NCI-H2196 (cell line): ENCODE results near the gene SRRT.
"Not testable (repeated sequence)": the region's sequence is repeated elsewhere in the genome, so short reads cannot be mapped to it uniquely, and the experiment has no call there.

Experiments
- DNase-seq: peaks from one replicate; lab custom pipeline; 2025; ENCODE audit not compliant: unreplicated experiment; lab: John Stamatoyannopoulos, UW

The SRRT gene

GRCh38 chr7:100854899-100855298 lies 20.0 kb upstream of the SRRT start:
- DNase-seq, result not testable (repeated sequence)

DNA sequence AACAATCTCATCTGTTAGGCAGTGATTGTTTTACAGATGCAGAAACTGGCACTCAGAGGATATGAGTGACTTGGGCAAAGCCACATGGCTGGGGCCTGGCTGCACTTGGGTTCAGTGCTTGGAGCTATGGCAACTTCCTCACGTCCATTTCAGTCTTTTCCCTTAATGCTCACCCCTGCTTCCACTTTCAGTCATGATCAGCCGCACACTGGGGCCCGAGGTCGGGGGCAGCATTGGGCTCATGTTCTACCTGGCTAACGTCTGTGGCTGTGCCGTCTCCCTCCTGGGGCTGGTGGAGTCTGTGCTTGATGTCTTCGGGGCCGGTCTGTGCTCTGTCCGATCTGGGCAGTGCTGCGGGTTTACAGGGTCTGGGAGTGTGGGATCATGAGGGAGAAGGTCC lies 19.4 kb upstream of the SRRT start:
- DNase-seq, result no peak

GRCh38 chr7:100856871-100857282 lies 18.0 kb upstream of the SRRT start:
- no peak for DNase-seq

- no peak for DNase-seq
These were observed 15.0 kb upstream of the SRRT start for GRCh38 chr7:100859856-100860255.

- no peak for DNase-seq
These were observed 13.9 kb upstream of the SRRT start for GRCh38 chr7:100860702-100861615.

DNA sequence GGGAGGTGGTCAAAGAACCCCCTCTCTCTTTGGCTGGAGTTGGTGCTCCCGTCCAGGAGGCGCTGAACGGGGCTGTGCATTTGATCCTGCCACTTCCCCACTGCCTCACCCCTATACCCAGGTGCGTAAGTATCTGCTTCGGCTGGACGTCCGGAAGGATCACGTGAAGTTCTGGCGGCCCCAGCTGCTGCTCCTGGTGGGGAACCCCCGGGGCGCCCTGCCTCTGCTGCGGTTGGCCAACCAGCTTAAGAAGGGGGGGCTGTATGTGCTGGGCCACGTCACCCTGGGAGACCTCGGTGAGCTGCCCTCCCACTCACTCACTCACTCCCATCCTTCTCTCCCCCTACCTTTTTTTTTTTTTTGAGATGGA lies 13.3 kb upstream of the SRRT start:
- no peak for DNase-seq

DNA sequence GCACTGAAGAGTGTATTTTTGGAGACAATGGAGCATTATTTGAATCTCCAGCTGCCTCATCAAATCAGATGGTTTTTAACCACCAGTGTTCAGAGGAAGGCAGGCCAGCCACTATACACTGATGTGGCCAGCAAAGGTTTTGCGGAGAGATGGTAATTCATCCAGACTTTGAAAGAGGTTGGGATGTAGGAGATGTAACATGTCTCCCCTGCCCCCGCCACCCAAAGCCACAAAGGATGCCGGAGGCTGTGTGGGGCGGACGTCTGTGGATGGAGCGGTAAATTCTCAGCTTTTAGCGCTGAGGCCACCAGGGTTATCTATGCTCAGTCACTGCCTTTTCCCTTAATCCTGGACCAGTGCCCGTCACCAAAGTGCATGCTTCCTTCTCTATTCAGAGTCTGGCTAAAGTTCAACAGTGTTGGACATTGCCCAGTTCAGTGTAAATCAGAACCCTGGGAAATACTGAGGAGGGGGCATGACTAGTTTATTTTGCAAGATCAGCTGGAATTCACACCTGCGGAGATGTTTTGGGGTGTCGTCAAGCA lies 11.4 kb upstream of the SRRT start:
- peak; percentile 44 for DNase-seq

DNA sequence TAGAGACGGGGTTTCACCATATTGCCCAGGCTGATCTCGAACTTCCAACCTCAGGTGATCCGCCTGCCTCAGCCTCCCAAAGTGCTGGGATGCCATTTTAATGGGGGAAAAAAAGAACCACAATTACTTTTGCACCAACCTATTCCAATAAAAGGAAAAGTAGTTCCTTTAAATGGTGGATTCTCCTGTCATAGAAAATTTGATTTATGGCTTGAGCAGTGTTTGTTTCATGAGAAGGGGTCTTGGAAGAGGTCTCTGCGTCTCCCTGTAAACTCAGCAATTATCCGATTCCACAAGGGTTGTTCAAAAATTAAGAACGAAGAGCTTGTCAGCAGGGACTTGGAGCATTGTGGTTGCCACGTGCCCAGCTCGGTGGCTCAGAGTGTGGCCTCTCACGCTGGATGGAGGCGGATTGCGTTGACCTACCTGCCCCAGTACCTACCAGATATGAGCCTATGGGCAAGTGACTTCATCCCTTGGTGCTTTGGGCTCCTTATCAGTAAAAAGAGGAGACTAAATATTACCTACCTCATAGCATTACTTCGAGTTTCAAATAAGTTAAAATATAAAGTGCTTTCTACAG lies 10.5 kb upstream of the SRRT start:
- DNase-seq, result no peak

DNA sequence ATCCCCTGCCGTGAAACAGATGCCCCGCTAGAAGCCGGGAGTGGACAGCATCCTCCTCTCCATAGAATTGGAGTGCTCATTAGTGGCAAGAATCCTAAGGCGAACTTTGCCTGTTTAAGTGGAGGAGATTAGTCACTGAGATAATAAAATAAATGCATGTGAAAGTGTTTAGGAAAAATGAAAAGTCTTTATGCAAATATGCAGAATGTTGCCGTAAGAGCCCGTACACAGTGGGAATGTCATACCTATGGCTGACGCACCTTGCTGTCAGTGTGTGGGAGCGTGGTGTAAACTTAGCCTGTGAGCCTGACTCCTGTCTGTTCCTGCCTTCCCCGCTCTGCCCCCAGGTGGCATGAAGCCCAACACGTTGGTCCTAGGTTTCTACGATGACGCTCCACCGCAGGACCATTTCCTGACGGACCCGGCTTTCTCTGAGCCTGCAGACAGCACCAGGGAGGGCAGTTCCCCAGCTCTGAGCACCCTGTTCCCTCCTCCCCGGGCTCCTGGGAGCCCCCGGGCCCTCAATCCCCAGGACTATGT lies 9.5 kb upstream of the SRRT start:
- peak; percentile 16 for DNase-seq

GRCh38 chr7:100865938-100866728 lies 8.8 kb upstream of the SRRT start:
- peak; percentile 81 for DNase-seq

DNA sequence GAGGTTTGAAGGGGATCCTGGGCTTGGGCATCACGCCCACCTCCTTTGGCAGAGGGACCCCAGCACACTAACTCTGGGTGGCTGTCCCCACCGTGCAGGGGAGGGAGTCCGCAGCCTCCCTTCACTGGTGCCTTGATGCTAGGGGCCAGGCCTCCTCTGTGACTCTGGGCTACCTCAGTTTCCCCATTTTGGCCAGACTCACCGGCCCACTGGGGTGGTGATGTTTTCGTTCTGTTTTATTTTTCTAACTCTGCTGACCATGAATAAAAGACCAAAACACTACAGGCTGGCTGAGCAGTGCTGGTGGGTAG lies 8.2 kb upstream of the SRRT start:
- DNase-seq, result no peak

GRCh38 chr7:100867040-100867775 lies 7.7 kb upstream of the SRRT start, which contains the start of gene TRIP6:
Gene TRIP6 (plus strand): TSS chr7:100867387. CDS start chr7:100867498, 111 bp downstream.
- DNase-seq, result no peak

GRCh38 chr7:100867776-100868485 lies 7.0 kb upstream of the SRRT start:
- DNase-seq, result no peak

GRCh38 chr7:100873599-100874299 lies 1.2 kb upstream of the SRRT start:
- DNase-seq, result no peak

- DNase-seq, result no peak
These were observed 665 bp upstream of the SRRT start for GRCh38 chr7:100874300-100874576.

DNA sequence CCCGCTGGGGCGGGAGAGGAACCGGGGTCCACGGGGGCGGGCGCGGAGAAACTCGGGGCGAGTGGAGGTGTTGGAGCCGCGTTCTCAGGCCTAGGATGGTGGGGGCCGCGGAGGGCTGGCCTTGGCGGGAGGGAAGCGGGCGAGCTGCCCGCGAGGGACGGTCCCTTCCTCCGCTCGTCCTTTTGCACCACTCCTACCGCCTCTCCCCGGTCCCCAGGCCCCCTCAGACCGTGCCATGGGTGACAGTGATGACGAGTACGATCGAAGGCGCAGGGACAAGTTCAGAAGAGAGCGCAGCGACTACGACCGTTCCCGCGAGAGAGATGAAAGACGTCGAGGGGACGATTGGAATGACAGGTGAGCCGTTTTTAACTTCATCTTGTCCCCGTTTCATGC lies 451 bp downstream of the SRRT start:
- DNase-seq, result no peak

DNA sequence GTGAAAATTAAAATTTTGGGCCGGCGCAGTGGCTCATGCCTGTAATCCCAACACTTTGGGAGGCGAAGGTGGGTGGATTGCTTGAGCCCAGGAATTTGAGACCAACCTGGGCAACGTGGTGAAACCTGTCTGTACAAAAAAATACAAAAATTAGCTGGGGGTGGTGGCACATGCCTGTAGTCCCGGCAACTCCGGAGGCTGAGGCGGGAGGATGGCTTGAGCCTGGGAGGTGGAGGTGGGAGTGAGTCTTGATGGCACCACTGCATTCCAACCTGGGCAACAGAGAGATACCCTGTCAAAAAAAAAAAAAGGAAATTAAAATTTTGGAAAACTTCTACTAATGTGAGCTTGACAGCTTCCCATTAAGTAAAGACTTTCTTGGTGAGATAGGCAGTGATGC lies 3.1 kb downstream of the SRRT start:
- no peak for DNase-seq

DNA sequence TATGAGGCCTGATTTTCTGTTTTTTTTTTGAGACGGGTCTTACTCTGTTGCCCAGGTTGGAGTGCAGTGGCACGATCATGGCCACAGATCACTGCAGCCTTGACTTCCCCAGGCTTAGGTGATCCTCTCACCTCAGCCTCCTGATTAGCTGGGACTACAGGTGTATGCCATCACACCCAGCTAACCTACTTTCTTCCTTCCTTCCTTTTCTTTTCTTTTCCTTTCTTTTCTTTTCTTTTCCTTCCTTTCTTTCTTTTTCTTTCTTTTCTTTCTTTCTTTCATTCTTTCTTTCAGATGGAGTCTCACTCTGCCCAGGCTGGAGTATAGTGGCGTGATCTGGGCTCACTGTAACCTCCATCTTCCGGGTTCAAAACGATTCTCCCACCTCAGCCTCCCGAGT lies 3.8 kb downstream of the SRRT start:
- DNase-seq, result no peak

DNA sequence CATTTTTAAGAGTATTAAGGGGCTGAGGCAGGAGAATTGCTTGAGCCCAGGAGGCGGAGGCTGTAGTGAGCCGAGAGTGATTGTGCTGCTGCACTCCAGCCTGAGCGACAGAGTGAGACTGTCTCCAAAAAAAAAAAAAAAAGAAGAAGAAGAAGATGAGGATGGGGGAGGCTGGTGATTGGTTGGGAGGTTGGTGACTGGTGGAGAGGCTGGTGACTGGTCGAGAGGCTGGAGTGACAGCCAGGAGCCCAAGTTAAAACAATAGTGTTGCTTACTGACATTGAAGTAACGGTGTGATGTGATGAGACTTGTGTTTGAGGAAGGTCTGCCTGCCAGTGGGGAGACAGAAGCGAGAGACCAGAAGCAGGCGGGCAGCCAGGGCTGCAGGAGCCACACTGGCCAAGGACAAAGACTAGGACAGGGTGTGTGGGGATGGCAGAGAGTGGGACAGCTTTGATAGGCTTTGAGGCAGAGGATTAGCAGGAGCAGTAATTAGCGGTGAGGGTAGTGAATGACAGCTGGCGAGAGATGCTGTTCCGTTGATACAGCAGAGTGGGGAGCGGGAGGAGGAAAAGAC lies 4.9 kb downstream of the SRRT start:
- no peak for DNase-seq
